ENCODE measurements around the gene RSPH10B2.
"Not testable (repeated sequence)": the region's sequence is repeated elsewhere in the genome, so short reads cannot be mapped to it uniquely, and the experiment has no call there.

Gene RSPH10B2

GRCh38 chr7:6715898-6716297, 38.0 kb upstream of the RSPH10B2 start:
- H3K27ac ChIP-seq (ENCODE audit: extremely low read depth, low read depth, low read length); H3K4me1 ChIP-seq (ENCODE audit: control insufficient read depth, insufficient read depth, low read length); H3K9me3 ChIP-seq (ENCODE audit: control insufficient read depth, insufficient read depth, low read depth, low read length); CTCF ChIA-PET; H3K36me3 ChIP-seq (ENCODE audit: control insufficient read depth in 2 of 2, insufficient read depth in 1 of 2, low read length in 2 of 2); H3K4me3 ChIP-seq (ENCODE audit: low read depth, low read length); POLR2A ChIA-PET: not testable (repeated sequence)
- TF ChIP-seq REST (tag by site-specific recombination; IDR thresholded peaks at IDR 0.05): peak; percentile 28; the same call in 1 of the 2 replicates

GRCh38 chr7:6718124-6718523, 35.8 kb upstream of the RSPH10B2 start:
- Histone ChIP-seq H3K36me3 (ENCODE audit: control insufficient read depth in 2 of 2, insufficient read depth in 1 of 2, low read length in 2 of 2) (no peaks in the 10 kb centered on the region), H3K9me3 (ENCODE audit: control insufficient read depth, insufficient read depth, low read depth, low read length) (no peaks in the 10 kb centered on the region), H3K27ac (ENCODE audit: extremely low read depth, low read depth, low read length) (no peak overlapping the region), H3K4me1 (ENCODE audit: control insufficient read depth, insufficient read depth, low read length) (no peaks in the 10 kb centered on the region), H3K4me3 (ENCODE audit: low read depth, low read length) (no peak overlapping the region)
- POLR2A ChIA-PET: no interaction called here
- TF ChIP-seq ZNF530 (tag by site-specific recombination; IDR thresholded peaks at IDR 0.05; ENCODE audit: low read depth) (no peak), ZFHX2 (tag by site-specific recombination; conservative IDR thresholded peaks at IDR 0.05) (no peak), ZNF529 (tag by site-specific recombination; IDR thresholded peaks at IDR 0.05; ENCODE audit: insufficient replicate concordance) (no peak), ZNF747 (tag by site-specific recombination; IDR thresholded peaks at IDR 0.05) (no peak), ZNF169 (tag by site-specific recombination; IDR thresholded peaks at IDR 0.05) (no peak), ZNF350 (tag by site-specific recombination; IDR thresholded peaks at IDR 0.05) (no peak)
- CTCF ChIA-PET: no interaction called here

- H3K9me3 ChIP-seq (ENCODE audit: control insufficient read depth, insufficient read depth, low read depth, low read length); H3K36me3 ChIP-seq (ENCODE audit: control insufficient read depth in 2 of 2, insufficient read depth in 1 of 2, low read length in 2 of 2); CTCF ChIA-PET; POLR2A ChIA-PET; H3K4me3 ChIP-seq (ENCODE audit: low read depth, low read length); H3K27ac ChIP-seq (ENCODE audit: extremely low read depth, low read depth, low read length); H3K4me1 ChIP-seq (ENCODE audit: control insufficient read depth, insufficient read depth, low read length): not testable (repeated sequence)
Observed at GRCh38 chr7:6724351-6724750, 29.6 kb upstream of the RSPH10B2 start.

GRCh38 chr7:6725003-6725402, 28.9 kb upstream of the RSPH10B2 start:
- no peaks in the 10 kb centered on the region for H3K36me3 ChIP-seq (ENCODE audit: control insufficient read depth in 2 of 2, insufficient read depth in 1 of 2, low read length in 2 of 2)
- ChIA-PET CTCF (no interaction called here), POLR2A (no interaction called here)
- H3K4me1 ChIP-seq (ENCODE audit: control insufficient read depth, insufficient read depth, low read length): no peaks in the 10 kb centered on the region
- no peak overlapping the region for H3K4me3 ChIP-seq (ENCODE audit: low read depth, low read length)
- no peaks in the 10 kb centered on the region for H3K9me3 ChIP-seq (ENCODE audit: control insufficient read depth, insufficient read depth, low read depth, low read length)
- TF ChIP-seq ZNF639 (tag by site-specific recombination; IDR thresholded peaks at IDR 0.05): no peak
- TF ChIP-seq ZNF169 (tag by site-specific recombination; IDR thresholded peaks at IDR 0.05): no peak
- no peak overlapping the region for H3K27ac ChIP-seq (ENCODE audit: extremely low read depth, low read depth, low read length)

- POLR2A ChIA-PET; H3K27ac ChIP-seq (ENCODE audit: extremely low read depth, low read depth, low read length): not testable (repeated sequence)
Observed at GRCh38 chr7:6726341-6726740, 27.6 kb upstream of the RSPH10B2 start.

More at GRCh38 chr7:6726341-6726740, 27.6 kb upstream of the RSPH10B2 start:
- H3K9me3 ChIP-seq (ENCODE audit: control insufficient read depth, insufficient read depth, low read depth, low read length); H3K4me1 ChIP-seq (ENCODE audit: control insufficient read depth, insufficient read depth, low read length); H3K36me3 ChIP-seq (ENCODE audit: control insufficient read depth in 2 of 2, insufficient read depth in 1 of 2, low read length in 2 of 2); CTCF ChIA-PET; H3K4me3 ChIP-seq (ENCODE audit: low read depth, low read length): not testable (repeated sequence)

Measured in HEK293 (cell line).